K562 (cell line): ENCODE data around the gene CSTB. TPM values are rescaled to one million over a fixed set of nuclear protein-coding genes. Genes with fewer than 3 reads are reported as not detected.

Source experiments
- BCLAF1 ChIP-seq, 2 experiments: fragments of 450-650 bp in 1 of 2; IDR thresholded peaks; 2 replicates each; pipeline ENCODE4 v1.6.1; 2011 to 2017; ENCODE audit warnings: low read depth in 2 of 2, antibody characterized with exemption in 1 of 2, borderline replicate concordance in 1 of 2, low read length in 1 of 2, mild to moderate bottlenecking in 1 of 2, mixed read lengths in 1 of 2; ENCODE audit not compliant: control insufficient read depth in 1 of 2
- CHAMP1 ChIP-seq: fragments of 450-650 bp; IDR thresholded peaks from 2 replicates; pipeline ENCODE4 v1.6.1; 2016; ENCODE audit warnings: mild to moderate bottlenecking
- CUX1 ChIP-seq: fragments of 200-800 bp; sonication (Bioruptor generic); IDR thresholded peaks from 2 replicates; pipeline ENCODE4 v1.6.1; 2016; ENCODE audit warnings: missing genetic modification characterization, missing compliant biosample characterization
- GMEB1 ChIP-seq: fragments of 250-450 bp; sonication (Bioruptor Pico); IDR thresholded peaks from 2 replicates; pipeline ENCODE4 v1.4.0; 2020; ENCODE audit warnings: mild to moderate bottlenecking
- HDAC8 ChIP-seq: fragments of 450-650 bp; IDR thresholded peaks from 2 replicates; pipeline ENCODE4 v1.6.1; 2016; ENCODE audit warnings: mild to moderate bottlenecking, missing genetic modification characterization, moderate library complexity, missing compliant biosample characterization
- HES1 ChIP-seq: fragments of 450-650 bp; IDR thresholded peaks from 2 replicates; pipeline ENCODE4 v1.6.1; 2016; ENCODE audit warnings: low read depth, mild to moderate bottlenecking, moderate library complexity
- MBD2 ChIP-seq: sonication (generic); IDR thresholded peaks from 2 replicates; pipeline ENCODE4 v1.6.1; 2016; ENCODE audit warnings: low read depth, borderline replicate concordance
- PTTG1 ChIP-seq: fragments of 450-650 bp; IDR thresholded peaks from 2 replicates; pipeline ENCODE4 v1.6.1; 2016; ENCODE audit warnings: low read depth, mild to moderate bottlenecking, missing genetic modification characterization, missing compliant biosample characterization
- SOX6 ChIP-seq: fragments of 450-650 bp; IDR thresholded peaks from 2 replicates; pipeline ENCODE4 v1.6.1; 2014; ENCODE audit warnings: mild to moderate bottlenecking
- STAT5B ChIP-seq: fragments of 250-450 bp; sonication (Bioruptor Pico); IDR thresholded peaks from 2 replicates; pipeline ENCODE4 v1.8.0; 2021; ENCODE audit warnings: mild to moderate bottlenecking, inconsistent platforms
- THRAP3 ChIP-seq: fragments of 450-650 bp; IDR thresholded peaks from 2 replicates; pipeline ENCODE4 v1.6.1; 2016; ENCODE audit warnings: mild to moderate bottlenecking, inconsistent platforms, borderline replicate concordance
- ZBTB43 ChIP-seq: sonication (generic); formaldehyde crosslinking; IDR thresholded peaks from 2 replicates; pipeline ENCODE4 v1.8.0; 2023; ENCODE audit warnings: mild to moderate bottlenecking, missing genetic modification reagents
- polyA plus RNA-seq, 8 experiments: library from polyadenylated mRNA; depleted of rRNA in 4 of 8; stranded (reverse) in 5 of 8; unstranded in 3 of 8; fragments of >200 nt; fragmentation: Nextera tagmentation in 2 of 8; fragmentation: Illumina TruSeq in 1 of 8; extraction: Ambion mirVana in 2 of 8; extraction: Trizol in 1 of 8; gene quantifications; 2 replicates each; pipeline versions ENCODE4 v1.2.1 to v1.2.3, GENCODE V29; 2011 to 2014; ENCODE audit warnings: inconsistent platforms in 1 of 8, missing spikeins in 1 of 8
- total RNA-seq, 7 experiments: library from RNA; depleted of rRNA in 6 of 7; stranded (reverse); fragments of >200 nt in 6 of 7; fragmentation: Illumina TruSeq in 2 of 7; extraction: Trizol in 2 of 7; gene quantifications; 2 replicates each; pipeline versions ENCODE4 v1.2.1 to v1.2.3, GENCODE V29; 2011 to 2021; ENCODE audit warnings: low replicate concordance in 1 of 7

CSTB gene
- total and polyA plus RNA-seq, 9 of the 15 experiments (the other 6 are each of a cell fraction or from before 2014, with no cell fraction given), result 12.4 to 65.0 (median 31.7) TPM

- TF ChIP-seq CUX1 (CRISPR knock-in tag) (no peak), HDAC8 (tag) (no peak), THRAP3 (no peak), SOX6 (no peak), GMEB1 (CRISPR knock-in tag) (0 out of 2 replicates have a peak, but pooled peaks have one; percentile 5), CHAMP1 (no peak), STAT5B (CRISPR knock-in tag) (no peak), HES1 (no peak), ZBTB43 (CRISPR knock-in tag) (0 out of 2 replicates have a peak, but pooled peaks have one; percentile 36), PTTG1 (tag) (no peak), BCLAF1 (IDR thresholded peaks at IDR 0.05; ENCODE audit: borderline replicate concordance in 1 of 2, control insufficient read depth in 1 of 2, low read depth in 2 of 2, low read length in 1 of 2) (no peak), MBD2 (0 out of 2 replicates have a peak, but pooled peaks have one; percentile 0)
These were observed 8.6 kb downstream of the CSTB start (continued) for GRCh38 chr21:43767498-43767983.
